Renal cortex interstitium (tissue), 15 donors: ENCODE results near the gene GRP. TPM values are rescaled to one million over a fixed set of nuclear protein-coding genes. Genes with fewer than 3 reads are reported as not detected.

Source experiments
- DNase-seq, 11 donors: peaks; one replicate each; pipeline ENCODE4 v3.0.0-alpha.2; 2013; ENCODE audit warnings: low read depth in 9 of 11, low spot score in 4 of 11; ENCODE audit errors: extremely low read depth in 1 of 11
- long read RNA-seq, 16 experiments: transcript quantifications; one replicate each; lab custom pipeline, GENCODE V29; 2026
- polyA plus RNA-seq, 3 donors: library from polyadenylated mRNA; unstranded; fragments of 120-200 nt; gene quantifications; one replicate each; pipeline ENCODE4 v1.2.1, GENCODE V29; 2013; ENCODE audit not compliant: insufficient read length in 3 of 3

Gene GRP
- 1 to 10 TPM in 1 of 3 donors, under 1 TPM in 1, not detected in 1; 0.80 to 1.1 TPM for polyA plus RNA-seq
- long read RNA-seq, donor 1 = 0 reads
- long read RNA-seq, donor 2 = 0 reads
- long read RNA-seq, donor 3, partial matches to known transcripts = 0 of 4 reads
- long read RNA-seq, donor 3, other reads (novel, unspliced or antisense) = 0 of 4 reads
- long read RNA-seq, donor 4, partial matches to known transcripts = 0 of 1 reads
- long read RNA-seq, donor 4, other reads (novel, unspliced or antisense) = 0 of 1 reads
- long read RNA-seq, donor 5 = 0 reads
- long read RNA-seq, donor 6 = 0 reads
- long read RNA-seq, donor 7 = 0 reads
- long read RNA-seq, donor 8 = 0 reads
- long read RNA-seq, donor 9, partial matches to known transcripts = 0 of 1 reads
- long read RNA-seq, donor 9, other reads (novel, unspliced or antisense) = 0 of 1 reads
- long read RNA-seq, donor 10 = 0 reads
- long read RNA-seq, donor 11 = 0 reads
- long read RNA-seq, donor 12, partial matches to known transcripts = 0 of 1 reads
- long read RNA-seq, donor 12, other reads (novel, unspliced or antisense) = 0 of 1 reads
- long read RNA-seq, donor 13 = 0 reads
- long read RNA-seq, donor 14, partial matches to known transcripts = 0 of 1 reads
- long read RNA-seq, donor 14, other reads (novel, unspliced or antisense) = 0 of 1 reads
- long read RNA-seq, donor 15 = 0 reads
- long read RNA-seq, donor 16, partial matches to known transcripts = 0 of 1 reads
- long read RNA-seq, donor 16, other reads (novel, unspliced or antisense) = 0 of 1 reads

GRCh38 chr18:59219672-59220163, at the start of gene GRP:
Gene GRP, plus strand, starts transcription at chr18:59220158. Its CDS starts 108 bp downstream, at chr18:59220266.
- DNase-seq = no peak

- no peak for DNase-seq
Observed at GRCh38 chr18:59172664-59173249, 47.2 kb upstream of the GRP start.

GRCh38 chr18:59177485-59177884, 42.5 kb upstream of the GRP start:
- DNase-seq = no peak

GRCh38 chr18:59180150-59180845, 39.7 kb upstream of the GRP start:
- DNase-seq = peak in 1 of 11 donors; percentile 3

- no peak for DNase-seq
Observed at GRCh38 chr18:59182673-59183072, 37.3 kb upstream of the GRP start.

- no peak for DNase-seq
Observed at GRCh38 chr18:59189008-59189407, 30.9 kb upstream of the GRP start.

- DNase-seq = no peak
Observed at GRCh38 chr18:59189746-59190145, 30.2 kb upstream of the GRP start.

GRCh38 chr18:59196161-59196725, 23.7 kb upstream of the GRP start:
- DNase-seq = no peak

- no peak for DNase-seq
Observed at GRCh38 chr18:59197636-59198035, 22.3 kb upstream of the GRP start.

- DNase-seq = no peak
Observed at GRCh38 chr18:59198215-59198614, 21.7 kb upstream of the GRP start.

GRCh38 chr18:59200787-59201186, 19.2 kb upstream of the GRP start:
- no peak for DNase-seq

GRCh38 chr18:59202258-59202820, 17.6 kb upstream of the GRP start:
- DNase-seq = no peak

- DNase-seq = no peak
Observed at GRCh38 chr18:59207506-59207905, 12.5 kb upstream of the GRP start.

- no peak for DNase-seq
Observed at GRCh38 chr18:59208602-59209125, 11.3 kb upstream of the GRP start.

- no peak for DNase-seq
Observed at GRCh38 chr18:59210299-59210698, 9.7 kb upstream of the GRP start.

GRCh38 chr18:59211629-59212028, 8.3 kb upstream of the GRP start:
- DNase-seq = no peak

- DNase-seq = no peak
Observed at GRCh38 chr18:59218018-59218417, 1.9 kb upstream of the GRP start.

GRCh38 chr18:59220164-59220783, 316 bp downstream of the GRP start:
- DNase-seq = no peak
